ENCODE measurements around the gene ABCA8. TPM values are rescaled to one million over a fixed set of nuclear protein-coding genes. Genes with fewer than 3 reads are reported as not detected.

ABCA8 gene
- total and polyA plus RNA-seq, 7 donors, result 3.7 to 25.3 (median 10.8) TPM

GRCh38 chr17:68819465-68819864, 135.7 kb downstream of the ABCA8 start:
- WGBS, 3 donors, result 23 to 45% (median 32%) methylated on average over 5 of the region's 5 CpGs
- ATAC-seq, result no peak
- Histone ChIP-seq H3K4me3 (no peak overlapping the region), H3K9me3 (no peaks in the 10 kb centered on the region), H3K27me3 (ENCODE audit: insufficient read depth in 3 of 3, low read length in 2 of 3) (peaks cover 0 to 3% (median 0%) of the 10 kb centered on the region in 3 donors), H3K27ac (no peak overlapping the region), H3K36me3 (ENCODE audit: insufficient read depth in 1 of 2, low read depth in 1 of 2) (no peaks in the 10 kb centered on the region), H3K4me1 (peaks cover 2% of the 10 kb centered on the region)
- no peak for DNase-seq
- no peak for TF ChIP-seq CTCF (IDR thresholded peaks at IDR 0.05)
- intact Hi-C loops (cut with DNase I), result no loop called here

Other genes starting within 250 kb of the ABCA8 start
- gene ABCA9, start 105.5 kb upstream of the ABCA8 start, total RNA-seq, result 10 to 100 TPM in 2 of 4 donors, 1 to 10 TPM in 2; 4.2 to 13.8 (median 9.4) TPM
- gene ABCA9, start 105.5 kb upstream of the ABCA8 start, polyA plus RNA-seq, result 1 to 10 TPM; 1.6 to 3.4 (median 3.2) TPM
- 10 to 100 TPM in 2 of 4 donors, 1 to 10 TPM in 2; 6.8 to 21.2 (median 10.3) TPM for gene ABCA6, start 186.5 kb upstream of the ABCA8 start, total RNA-seq
- gene ABCA6, start 186.5 kb upstream of the ABCA8 start, polyA plus RNA-seq, result 1 to 10 TPM; 2.7 to 4.2 (median 3.1) TPM

Data from psoas muscle (tissue), 8 donors.